OCI-LY1 (cell line): ENCODE measurements around the gene BHLHE40.

Source experiments
- H2AFZ ChIP-seq: fragments of 200-600 bp; sonication (generic), shearing (Covaris generic); 2 replicates; pipeline ENCODE4 v1.6.0; 2014; ENCODE audit warnings: antibody characterized with exemption, mild to moderate bottlenecking, low read length
- H3F3A ChIP-seq: fragments of 200-600 bp; sonication (generic), shearing (Covaris generic); 2 replicates; pipeline ENCODE4 v1.6.0; 2014; ENCODE audit warnings: mild to moderate bottlenecking, antibody characterized with exemption, low read length, moderate library complexity; ENCODE audit not compliant: insufficient read depth
- H3K27ac ChIP-seq: fragments of 200-600 bp; sonication (generic); 2 replicates; pipeline ENCODE4 v1.5.1; 2014; ENCODE audit warnings: low read length, mixed run types, mild to moderate bottlenecking, low read depth; ENCODE audit not compliant: poor library complexity, severe bottlenecking
- H3K27me3 ChIP-seq: fragments of 200-600 bp; sonication (generic); 2 replicates; pipeline ENCODE4 v1.6.0; 2014; ENCODE audit warnings: antibody characterized with exemption, mild to moderate bottlenecking, low read length, moderate library complexity; ENCODE audit not compliant: insufficient read depth
- H3K36me3 ChIP-seq: fragments of 200-600 bp; sonication (generic); 2 replicates; pipeline ENCODE4 v1.6.1; 2014; ENCODE audit warnings: mild to moderate bottlenecking, antibody characterized with exemption, low read length, moderate library complexity, mixed read lengths; ENCODE audit not compliant: insufficient read depth
- H3K4me1 ChIP-seq: fragments of 200-600 bp; sonication (generic); 2 replicates; pipeline ENCODE4 v1.5.1; 2014; ENCODE audit warnings: mild to moderate bottlenecking, low read length, moderate library complexity; ENCODE audit not compliant: insufficient read depth, severe bottlenecking
- H3K4me2 ChIP-seq: fragments of 200-600 bp; sonication (generic), shearing (Covaris generic); 2 replicates; pipeline ENCODE4 v1.6.1; 2014; ENCODE audit warnings: low read length
- H3K4me3 ChIP-seq: fragments of 200-600 bp; sonication (generic); 2 replicates; pipeline ENCODE4 v1.5.1; 2014; ENCODE audit warnings: low read length, low read depth, mild to moderate bottlenecking, mixed read lengths; ENCODE audit not compliant: poor library complexity, severe bottlenecking
- H3K79me2 ChIP-seq: fragments of 200-600 bp; shearing (Covaris generic); 2 replicates; pipeline ENCODE4 v1.6.1; 2016; ENCODE audit warnings: mixed run types, low read length, mixed read lengths; ENCODE audit not compliant: insufficient read depth
- H3K9ac ChIP-seq: fragments of 200-600 bp; sonication (generic), shearing (Covaris generic); 2 replicates; pipeline ENCODE4 v1.6.1; 2014; ENCODE audit warnings: mild to moderate bottlenecking, low read length, mixed read lengths
- H3K9me2 ChIP-seq: fragments of 200-600 bp; sonication (generic), shearing (Covaris generic); 2 replicates; pipeline ENCODE4 v1.6.1; 2014; ENCODE audit warnings: low read depth, mild to moderate bottlenecking, low read length, mixed read lengths
- H3K9me3 ChIP-seq: fragments of 200-600 bp; shearing (Covaris generic); 2 replicates; pipeline ENCODE4 v1.6.1; 2014; ENCODE audit warnings: low read length, mixed read lengths
- H4K20me1 ChIP-seq: fragments of 200-600 bp; sonication (generic), shearing (Covaris generic); 2 replicates; pipeline ENCODE4 v1.6.0; 2016; ENCODE audit warnings: mild to moderate bottlenecking, low read length; ENCODE audit not compliant: insufficient read depth
- CTCF ChIP-seq: fragments of 200-600 bp; sonication (generic), shearing (Covaris generic); IDR thresholded peaks from 2 replicates; pipeline ENCODE4 v1.5.1; 2017; ENCODE audit warnings: mild to moderate bottlenecking, antibody characterized with exemption, low read length, moderate library complexity, mixed read lengths
- EZH2 ChIP-seq: fragments of 200-600 bp; sonication (generic), shearing (Covaris generic); IDR thresholded peaks from 2 replicates; pipeline ENCODE4 v1.8.0; 2017; ENCODE audit warnings: borderline replicate concordance, mixed run types, mild to moderate bottlenecking, antibody characterized with exemption, low read length, moderate library complexity, mixed read lengths

BHLHE40 gene

DNA sequence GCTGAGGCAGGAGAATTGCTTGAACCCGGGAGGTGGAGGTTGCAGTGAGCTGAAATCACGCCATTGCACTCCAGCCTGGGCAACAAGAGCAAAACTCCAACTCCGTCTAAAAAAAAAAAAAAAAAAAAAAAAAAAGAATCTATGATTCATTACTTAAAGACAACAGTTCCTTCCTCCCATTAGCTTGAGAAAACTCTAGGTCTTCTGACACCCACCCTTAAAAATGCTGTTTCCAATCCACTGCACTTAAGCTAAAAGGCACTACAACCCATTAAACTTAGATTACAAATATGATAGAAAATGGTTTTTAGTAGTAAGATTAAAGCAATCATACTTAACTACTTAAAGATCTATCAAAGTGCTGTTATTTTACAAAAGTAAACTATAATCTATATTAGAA is 40.0 kb upstream of the BHLHE40 start:
- no peaks in the 10 kb centered on the region for H3K4me1 ChIP-seq
- no peaks in the 10 kb centered on the region for H3F3A ChIP-seq
- TF ChIP-seq CTCF (no peak), EZH2 (no peak)
- H3K36me3 ChIP-seq: no peaks in the 10 kb centered on the region
- no peaks in the 10 kb centered on the region for H3K9me3 ChIP-seq
- H2AFZ ChIP-seq: no peak overlapping the region
- H3K4me3 ChIP-seq: no peak overlapping the region
- no peaks in the 10 kb centered on the region for H3K27me3 ChIP-seq
- no peaks in the 10 kb centered on the region for H3K9me2 ChIP-seq
- H3K9ac ChIP-seq: no peak overlapping the region
- no peaks in the 10 kb centered on the region for H4K20me1 ChIP-seq
- H3K27ac ChIP-seq: no peak overlapping the region
- no peak overlapping the region for H3K4me2 ChIP-seq
- no peaks in the 10 kb centered on the region for H3K79me2 ChIP-seq

DNA sequence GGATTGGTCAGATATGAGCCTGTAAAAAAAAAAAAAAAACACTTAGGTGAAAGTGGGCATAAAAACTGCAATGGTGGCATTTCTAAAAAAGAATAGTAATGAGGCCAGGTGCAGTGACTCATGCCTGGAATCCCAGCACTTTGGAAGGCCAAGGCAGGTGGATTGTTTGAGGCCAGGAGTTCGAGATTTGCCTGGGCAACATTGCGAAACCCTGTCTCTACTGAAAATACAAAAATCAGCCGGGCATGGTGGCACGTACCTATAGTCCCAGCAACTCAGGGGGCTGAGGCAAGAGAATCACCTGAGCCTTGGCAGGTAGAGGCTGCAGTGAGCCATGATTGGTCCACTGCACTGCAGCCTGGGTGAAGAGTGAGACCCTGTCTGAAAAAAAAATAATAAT is 38.3 kb upstream of the BHLHE40 start:
- no peaks in the 10 kb centered on the region for H3K4me1 ChIP-seq
- H3K4me3 ChIP-seq: no peak overlapping the region
- TF ChIP-seq CTCF (no peak), EZH2 (no peak)
- H3K79me2 ChIP-seq: no peaks in the 10 kb centered on the region
- H2AFZ ChIP-seq: no peak overlapping the region
- H3K4me2 ChIP-seq: no peak overlapping the region
- no peak overlapping the region for H3K9ac ChIP-seq
- no peaks in the 10 kb centered on the region for H3K36me3 ChIP-seq
- no peaks in the 10 kb centered on the region for H3K9me2 ChIP-seq
- H3K9me3 ChIP-seq: no peaks in the 10 kb centered on the region
- H4K20me1 ChIP-seq: no peaks in the 10 kb centered on the region
- H3K27ac ChIP-seq: no peak overlapping the region
- no peaks in the 10 kb centered on the region for H3F3A ChIP-seq
- no peaks in the 10 kb centered on the region for H3K27me3 ChIP-seq

DNA sequence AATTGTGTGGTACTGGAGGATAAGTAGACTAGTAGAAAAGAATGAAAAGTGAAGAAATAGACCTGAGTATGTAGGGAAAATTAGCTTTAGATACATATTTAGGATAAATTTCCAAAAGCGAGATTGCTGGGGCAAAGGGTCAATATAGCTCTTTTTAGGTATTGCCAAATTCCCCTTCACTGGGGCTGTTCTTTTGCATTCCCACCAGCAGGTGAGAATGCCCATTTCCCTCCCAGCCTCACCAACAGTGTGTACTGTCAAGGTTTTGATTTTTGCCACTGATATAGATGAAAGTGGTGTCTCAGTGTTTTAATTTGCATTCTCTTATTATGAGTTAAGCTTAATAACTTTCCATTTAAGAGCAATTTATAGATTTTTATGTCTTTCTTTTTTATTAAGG is 35.7 kb upstream of the BHLHE40 start:
- Histone ChIP-seq H3F3A (no peaks in the 10 kb centered on the region), H3K4me1 (no peaks in the 10 kb centered on the region), H3K36me3 (no peaks in the 10 kb centered on the region), H2AFZ (no peak overlapping the region), H3K27me3 (no peaks in the 10 kb centered on the region), H4K20me1 (no peaks in the 10 kb centered on the region), H3K4me3 (no peak overlapping the region), H3K9me3 (no peaks in the 10 kb centered on the region), H3K79me2 (no peaks in the 10 kb centered on the region), H3K9me2 (no peaks in the 10 kb centered on the region), H3K9ac (no peak overlapping the region), H3K27ac (no peak overlapping the region), H3K4me2 (no peak overlapping the region)
- TF ChIP-seq CTCF: no peak
- TF ChIP-seq EZH2: no peak
